Panc1 (cell line): Measurements from ENCODE around the gene FBXL17. TPM values are rescaled to one million over a fixed set of nuclear protein-coding genes. Genes with fewer than 3 reads are reported as not detected.

Experiments
- ATAC-seq: fragments of 200-7000 bp; cut with Tn5 transposase; 2 replicates; pipeline ENCODE4 v1.9.1; 2020; ENCODE audit warnings: mild to moderate bottlenecking, moderate library complexity
- BruUV-seq: library from RNA; stranded (reverse); fragments of 400-500 nt; replicated peaks from 2 replicates; lab custom pipeline; 2021; lab: Mats Ljungman, UMichigan
- CTCF ChIA-PET: fragments of 300-600 bp; sonication (Branson Sonifier 250); formaldehyde crosslinking; loops from one replicate; lab custom pipeline; 2022; ENCODE audit warnings: antibody characterized with exemption; lab: Charles Lee
- POLR2A ChIA-PET: fragments of 300-600 bp; sonication (Branson Sonifier 250); formaldehyde crosslinking; loops from one replicate; lab custom pipeline; 2022; ENCODE audit warnings: antibody characterized with exemption; lab: Charles Lee
- DNase-seq: peaks from one replicate; pipeline ENCODE4 v3.0.0-alpha.2; 2010; ENCODE audit warnings: low read depth, low spot score
- H3K27ac ChIP-seq: 2 replicates; pipeline ENCODE4 v1.5.1; 2011; ENCODE audit warnings: mild to moderate bottlenecking, low read length, inconsistent platforms
- H3K27me3 ChIP-seq: fragments of 200-500 bp; sonication (Bioruptor generic); 2 replicates; pipeline ENCODE4 v1.6.0; 2014; ENCODE audit warnings: low read length, inconsistent platforms; ENCODE audit not compliant: control insufficient read depth, insufficient read depth
- H3K36me3 ChIP-seq: fragments of 200-500 bp; sonication (Bioruptor generic); 2 replicates; pipeline ENCODE4 v1.5.1; 2014; ENCODE audit warnings: inconsistent platforms, mild to moderate bottlenecking, low read length, moderate library complexity; ENCODE audit not compliant: control insufficient read depth, insufficient read depth
- H3K4me1 ChIP-seq: 2 replicates; pipeline ENCODE4 v1.5.1; 2011; ENCODE audit warnings: inconsistent platforms, mild to moderate bottlenecking, low read length, moderate library complexity; ENCODE audit not compliant: control insufficient read depth, insufficient read depth
- H3K4me3 ChIP-seq, 2 experiments: 2 replicates each; pipeline ENCODE4 v1.5.1; 2011 to 2012; ENCODE audit warnings: low read depth in 2 of 2, low read length in 2 of 2, mild to moderate bottlenecking in 2 of 2, inconsistent platforms in 1 of 2, moderate library complexity in 1 of 2
- H3K9me3 ChIP-seq: fragments of 200-500 bp; sonication (Bioruptor generic); 2 replicates; pipeline ENCODE4 v1.5.1; 2014; ENCODE audit warnings: low read depth, mild to moderate bottlenecking, inconsistent platforms, low read length, moderate library complexity; ENCODE audit not compliant: control insufficient read depth, insufficient read depth
- POLR2AphosphoS5 ChIP-seq: IDR thresholded peaks from 2 replicates; pipeline ENCODE4 v1.6.1; 2012; ENCODE audit warnings: mild to moderate bottlenecking, low read depth, low read length, moderate library complexity
- SIN3A ChIP-seq: IDR thresholded peaks from 2 replicates; pipeline ENCODE4 v1.6.1; 2012; ENCODE audit warnings: low read depth, mild to moderate bottlenecking, low read length, moderate library complexity, borderline replicate concordance; ENCODE audit not compliant: insufficient read depth
- TCF7L2 ChIP-seq: IDR thresholded peaks from 2 replicates; pipeline ENCODE4 v1.6.1; 2011; ENCODE audit warnings: mild to moderate bottlenecking, low read depth, low read length, inconsistent platforms
- in situ Hi-C: cut with HindIII; loops from 2 replicates; pipeline ENCODE4 v1.10.0; 2016; ENCODE audit warnings: low sequenced_read_pairs, low pct_unique_long_range_greater_than_20kb
- intact Hi-C: fragments of 100-400 bp; cut with micrococcal nuclease; formaldehyde crosslinking; loops from one replicate; pipeline ENCODE4 v1.10.0; 2022; ENCODE audit not compliant: unreplicated experiment
- total RNA-seq: library from RNA; stranded (reverse); gene quantifications from one replicate; pipeline ENCODE4 v1.2.1, GENCODE V29; 2021; ENCODE audit not compliant: unreplicated experiment
- TF ChIP-seq, protein P1 (sequence below), 2 experiments: IDR thresholded peaks; 2 replicates each; pipeline ENCODE4 v1.6.1; 2011 to 2012; ENCODE audit warnings: low read depth in 2 of 2, control low read depth in 1 of 2, low read length in 1 of 2, mild to moderate bottlenecking in 1 of 2, moderate library complexity in 1 of 2; ENCODE audit not compliant: insufficient read depth in 1 of 2
- TF ChIP-seq, protein P2 (sequence below): fragments of 450-650 bp; IDR thresholded peaks from 2 replicates; pipeline ENCODE4 v1.5.1; 2017; ENCODE audit warnings: mild to moderate bottlenecking

Gene FBXL17
- total RNA-seq, 1 experiment from 2014 or later, result 17.4 TPM

DNA sequence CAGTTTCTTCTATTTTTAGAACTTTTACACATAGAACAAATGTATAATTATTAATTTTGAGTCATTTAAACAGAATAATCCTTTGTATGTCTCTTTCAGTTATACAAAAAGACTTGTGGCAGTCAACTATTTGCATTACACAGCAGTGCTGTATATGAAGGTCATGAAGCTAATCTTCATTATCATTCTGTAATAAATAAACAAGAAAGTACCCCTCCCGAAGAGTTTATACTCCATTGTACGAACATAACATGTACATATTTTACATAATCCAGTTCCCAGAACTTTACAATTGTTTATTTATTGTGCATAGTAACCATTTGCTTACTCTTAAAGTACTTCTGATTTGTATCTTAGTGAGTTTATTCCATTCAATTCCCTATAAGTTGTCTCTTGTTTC is 267.9 kb downstream of the FBXL17 start:
- ATAC-seq, result no peak
- TF ChIP-seq, protein P1, sequence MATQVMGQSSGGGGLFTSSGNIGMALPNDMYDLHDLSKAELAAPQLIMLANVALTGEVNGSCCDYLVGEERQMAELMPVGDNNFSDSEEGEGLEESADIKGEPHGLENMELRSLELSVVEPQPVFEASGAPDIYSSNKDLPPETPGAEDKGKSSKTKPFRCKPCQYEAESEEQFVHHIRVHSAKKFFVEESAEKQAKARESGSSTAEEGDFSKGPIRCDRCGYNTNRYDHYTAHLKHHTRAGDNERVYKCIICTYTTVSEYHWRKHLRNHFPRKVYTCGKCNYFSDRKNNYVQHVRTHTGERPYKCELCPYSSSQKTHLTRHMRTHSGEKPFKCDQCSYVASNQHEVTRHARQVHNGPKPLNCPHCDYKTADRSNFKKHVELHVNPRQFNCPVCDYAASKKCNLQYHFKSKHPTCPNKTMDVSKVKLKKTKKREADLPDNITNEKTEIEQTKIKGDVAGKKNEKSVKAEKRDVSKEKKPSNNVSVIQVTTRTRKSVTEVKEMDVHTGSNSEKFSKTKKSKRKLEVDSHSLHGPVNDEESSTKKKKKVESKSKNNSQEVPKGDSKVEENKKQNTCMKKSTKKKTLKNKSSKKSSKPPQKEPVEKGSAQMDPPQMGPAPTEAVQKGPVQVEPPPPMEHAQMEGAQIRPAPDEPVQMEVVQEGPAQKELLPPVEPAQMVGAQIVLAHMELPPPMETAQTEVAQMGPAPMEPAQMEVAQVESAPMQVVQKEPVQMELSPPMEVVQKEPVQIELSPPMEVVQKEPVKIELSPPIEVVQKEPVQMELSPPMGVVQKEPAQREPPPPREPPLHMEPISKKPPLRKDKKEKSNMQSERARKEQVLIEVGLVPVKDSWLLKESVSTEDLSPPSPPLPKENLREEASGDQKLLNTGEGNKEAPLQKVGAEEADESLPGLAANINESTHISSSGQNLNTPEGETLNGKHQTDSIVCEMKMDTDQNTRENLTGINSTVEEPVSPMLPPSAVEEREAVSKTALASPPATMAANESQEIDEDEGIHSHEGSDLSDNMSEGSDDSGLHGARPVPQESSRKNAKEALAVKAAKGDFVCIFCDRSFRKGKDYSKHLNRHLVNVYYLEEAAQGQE (IDR thresholded peaks at IDR 0.05; ENCODE audit: insufficient read depth in 1 of 2, low read depth in 2 of 2, low read length in 1 of 2), result no peak
- TF ChIP-seq SIN3A (no peak), TCF7L2 (no peak), POLR2AphosphoS5 (no peak)
- TF ChIP-seq, protein P2, sequence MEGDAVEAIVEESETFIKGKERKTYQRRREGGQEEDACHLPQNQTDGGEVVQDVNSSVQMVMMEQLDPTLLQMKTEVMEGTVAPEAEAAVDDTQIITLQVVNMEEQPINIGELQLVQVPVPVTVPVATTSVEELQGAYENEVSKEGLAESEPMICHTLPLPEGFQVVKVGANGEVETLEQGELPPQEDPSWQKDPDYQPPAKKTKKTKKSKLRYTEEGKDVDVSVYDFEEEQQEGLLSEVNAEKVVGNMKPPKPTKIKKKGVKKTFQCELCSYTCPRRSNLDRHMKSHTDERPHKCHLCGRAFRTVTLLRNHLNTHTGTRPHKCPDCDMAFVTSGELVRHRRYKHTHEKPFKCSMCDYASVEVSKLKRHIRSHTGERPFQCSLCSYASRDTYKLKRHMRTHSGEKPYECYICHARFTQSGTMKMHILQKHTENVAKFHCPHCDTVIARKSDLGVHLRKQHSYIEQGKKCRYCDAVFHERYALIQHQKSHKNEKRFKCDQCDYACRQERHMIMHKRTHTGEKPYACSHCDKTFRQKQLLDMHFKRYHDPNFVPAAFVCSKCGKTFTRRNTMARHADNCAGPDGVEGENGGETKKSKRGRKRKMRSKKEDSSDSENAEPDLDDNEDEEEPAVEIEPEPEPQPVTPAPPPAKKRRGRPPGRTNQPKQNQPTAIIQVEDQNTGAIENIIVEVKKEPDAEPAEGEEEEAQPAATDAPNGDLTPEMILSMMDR, result no peak
- Histone ChIP-seq H3K9me3 (no peaks in the 10 kb centered on the region), H3K27ac (no peak overlapping the region), H3K36me3 (no peaks in the 10 kb centered on the region), H3K4me3 (no peak overlapping the region), H3K27me3 (no peaks in the 10 kb centered on the region), H3K4me1 (no peaks in the 10 kb centered on the region)
- CTCF ChIA-PET, result no interaction called here
- in situ Hi-C loops (no loop called here), intact Hi-C loops (no loop called here)
- POLR2A ChIA-PET, result no interaction called here
- BruUV-seq, result no TSS peak
- DNase-seq, result no peak

DNA sequence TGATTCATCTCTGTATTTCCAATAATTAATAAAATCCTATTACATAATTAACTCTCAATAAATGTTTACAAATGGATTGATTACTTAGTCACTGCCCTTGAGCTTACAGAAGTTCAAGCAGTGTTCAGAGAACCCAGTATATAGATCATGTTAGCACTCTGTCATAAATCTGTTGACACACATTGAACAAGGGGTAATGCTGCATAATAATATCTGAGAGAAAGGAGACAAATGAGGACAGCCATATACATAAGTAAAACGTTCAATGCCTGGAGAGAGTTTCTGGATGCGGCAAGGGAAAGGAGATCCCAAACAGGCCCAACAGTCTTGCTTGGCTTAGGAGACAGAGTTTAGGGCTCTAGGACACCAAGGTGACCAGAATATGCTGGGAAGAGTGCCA is 270.2 kb downstream of the FBXL17 start:
- TF ChIP-seq SIN3A, result no peak
- no peak for TF ChIP-seq TCF7L2
- TF ChIP-seq, protein P2, result no peak
- TF ChIP-seq, protein P1 (IDR thresholded peaks at IDR 0.05; ENCODE audit: insufficient read depth in 1 of 2, low read depth in 2 of 2, low read length in 1 of 2), result no peak
- TF ChIP-seq POLR2AphosphoS5, result no peak
- Histone ChIP-seq H3K27ac (no peak overlapping the region), H3K36me3 (no peaks in the 10 kb centered on the region), H3K9me3 (no peaks in the 10 kb centered on the region), H3K4me1 (no peaks in the 10 kb centered on the region), H3K4me3 (no peak overlapping the region), H3K27me3 (no peaks in the 10 kb centered on the region)
- CTCF ChIA-PET, result no interaction called here
- POLR2A ChIA-PET, result interaction anchor here (0.9 kb wide), 1 partner anchor 11 kb away, joined by 3 read pairs; no protein-coding TSS in a partner anchor
- intact Hi-C loops (no loop called here), in situ Hi-C loops (no loop called here)
- no peak for ATAC-seq
- DNase-seq, result no peak
- no TSS peak for BruUV-seq
